ENCODE data around the gene AJM1.
"Not testable (repeated sequence)": the region's sequence is repeated elsewhere in the genome, so short reads cannot be mapped to it uniquely, and the experiment has no call there.

The AJM1 gene

GRCh38 chr9:136843801-136844740, 1.8 kb downstream of the AJM1 start:
- DNase-seq; H3K27ac ChIP-seq; H3K4me3 ChIP-seq (ENCODE audit: low read depth, low read length); in situ Hi-C loops (cut with HindIII; ENCODE audit: low pct_ligation_motif_present, low sequenced_read_pairs); H3K36me3 ChIP-seq (replicated peaks): not testable (repeated sequence)
- H3K27me3 ChIP-seq (replicated peaks), result peaks cover 15% of the 10 kb centered on the region
- peak; percentile 61 for TF ChIP-seq CTCF (IDR thresholded peaks at IDR 0.05; ENCODE audit: low read depth, low read length, missing control alignments)

GRCh38 chr9:136844761-136845464, 2.6 kb downstream of the AJM1 start:
- TF ChIP-seq CTCF (IDR thresholded peaks at IDR 0.05; ENCODE audit: low read depth, low read length, missing control alignments), result no peak
- Histone ChIP-seq H3K27ac (no peak overlapping the region), H3K36me3 (replicated peaks) (peaks cover 2% of the 10 kb centered on the region), H3K4me3 (ENCODE audit: low read depth, low read length) (no peak overlapping the region), H3K27me3 (replicated peaks) (peaks cover 15% of the 10 kb centered on the region)
- in situ Hi-C loops (cut with HindIII; ENCODE audit: low pct_ligation_motif_present, low sequenced_read_pairs), result no loop called here
- DNase-seq, result no peak

GRCh38 chr9:136845465-136846260, 3.4 kb downstream of the AJM1 start:
- no peak for TF ChIP-seq CTCF (IDR thresholded peaks at IDR 0.05; ENCODE audit: low read depth, low read length, missing control alignments)
- Histone ChIP-seq H3K27ac (no peak overlapping the region), H3K27me3 (replicated peaks) (peaks cover 15% of the 10 kb centered on the region), H3K4me3 (ENCODE audit: low read depth, low read length) (no peak overlapping the region), H3K36me3 (replicated peaks) (peaks cover 7% of the 10 kb centered on the region)
- DNase-seq, result no peak
- in situ Hi-C loops (cut with HindIII; ENCODE audit: low pct_ligation_motif_present, low sequenced_read_pairs), result no loop called here

GRCh38 chr9:136846376-136847087, 4.3 kb downstream of the AJM1 start:
- no peak for DNase-seq
- Histone ChIP-seq H3K4me3 (ENCODE audit: low read depth, low read length) (no peak overlapping the region), H3K36me3 (replicated peaks) (peaks cover 16% of the 10 kb centered on the region), H3K27me3 (replicated peaks) (peaks cover 15% of the 10 kb centered on the region), H3K27ac (no peak overlapping the region)
- TF ChIP-seq CTCF (IDR thresholded peaks at IDR 0.05; ENCODE audit: low read depth, low read length, missing control alignments), result no peak
- in situ Hi-C loops (cut with HindIII; ENCODE audit: low pct_ligation_motif_present, low sequenced_read_pairs), result no loop called here

GRCh38 chr9:136847088-136847825, 5.0 kb downstream of the AJM1 start:
- no peak overlapping the region for H3K27ac ChIP-seq
- H3K4me3 ChIP-seq (ENCODE audit: low read depth, low read length), result peak overlapping the region; percentile 79
- no peak for TF ChIP-seq CTCF (IDR thresholded peaks at IDR 0.05; ENCODE audit: low read depth, low read length, missing control alignments)
- in situ Hi-C loops (cut with HindIII; ENCODE audit: low pct_ligation_motif_present, low sequenced_read_pairs), result no loop called here
- peaks cover 17% of the 10 kb centered on the region for H3K36me3 ChIP-seq (replicated peaks)
- peak; percentile 19 for DNase-seq
- H3K27me3 ChIP-seq (replicated peaks), result peaks cover 15% of the 10 kb centered on the region
